Measurements from ENCODE around the gene MICU1.
"Not testable (repeated sequence)": the region's sequence is repeated elsewhere in the genome, so short reads cannot be mapped to it uniquely, and the experiment has no call there.

MICU1 gene

GRCh38 chr10:72472306-72472705 is 153.6 kb downstream of the MICU1 start:
- no peak for DNase-seq
- intact Hi-C loops (cut with DNase I), result no loop called here

DNA sequence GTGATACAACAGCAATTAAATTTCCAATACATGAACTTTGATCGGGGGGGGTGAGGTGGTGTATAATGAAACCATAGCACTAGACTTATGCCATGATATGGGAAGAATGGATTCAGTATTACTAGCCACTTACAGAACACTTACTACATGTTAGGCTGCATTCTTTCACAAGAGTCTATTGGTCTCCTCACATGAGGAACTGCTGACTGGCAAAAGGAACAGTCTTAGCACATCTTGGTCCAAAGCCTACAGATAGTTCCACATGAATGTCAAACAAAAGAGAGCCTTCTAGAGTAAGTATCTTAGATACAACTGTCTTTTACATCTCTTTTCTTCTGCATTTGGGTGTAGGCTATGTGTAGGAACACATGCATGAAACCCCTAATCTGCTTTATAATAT is 155.2 kb downstream of the MICU1 start:
- no peak for DNase-seq
- intact Hi-C loops (cut with DNase I), result no loop called here

GRCh38 chr10:72467064-72467463 is 158.8 kb downstream of the MICU1 start:
- DNase-seq; intact Hi-C loops (cut with DNase I): not testable (repeated sequence)

DNA sequence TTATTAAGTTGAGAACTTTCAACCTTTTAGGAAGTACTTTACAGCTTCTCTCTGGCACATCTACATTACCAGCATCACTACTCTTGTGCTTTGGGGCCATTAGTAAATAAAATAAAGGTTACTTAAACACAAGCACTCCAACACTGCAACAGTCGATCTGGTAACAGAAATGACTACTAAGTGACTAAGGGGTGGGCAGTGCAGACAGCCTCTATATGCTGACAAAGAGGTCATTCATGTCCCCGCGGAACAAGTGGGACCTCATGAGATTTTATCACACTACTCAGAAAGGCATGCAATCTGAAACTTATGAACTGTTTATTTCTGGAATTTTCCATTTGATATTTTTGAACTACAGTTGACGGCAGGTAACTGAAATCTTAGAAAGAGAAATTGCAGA is 159.9 kb downstream of the MICU1 start:
- intact Hi-C loops (cut with DNase I), result no loop called here
- DNase-seq, result peak in 25 of 42 donors; percentile 8 to 68 (median 43)

DNA sequence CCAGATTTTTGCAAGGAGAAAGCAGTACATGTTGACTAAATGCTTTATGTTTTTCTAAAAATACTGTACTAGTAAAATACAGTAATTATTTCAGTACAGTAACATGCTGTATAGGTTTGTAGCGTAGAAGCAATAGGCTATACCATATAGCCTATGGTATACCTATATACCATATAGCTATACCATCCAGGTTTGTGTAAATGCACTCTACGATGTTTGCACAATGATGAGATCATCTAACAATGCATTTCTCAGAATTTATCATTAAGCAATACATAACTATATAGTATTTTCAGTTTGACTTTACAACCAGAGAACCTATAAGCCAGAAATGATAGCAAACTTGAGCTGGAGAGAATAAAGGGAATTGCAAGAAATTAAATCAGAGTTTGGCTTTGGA is 161.4 kb downstream of the MICU1 start:
- intact Hi-C loops (cut with DNase I), result no loop called here
- no peak for DNase-seq

DNA sequence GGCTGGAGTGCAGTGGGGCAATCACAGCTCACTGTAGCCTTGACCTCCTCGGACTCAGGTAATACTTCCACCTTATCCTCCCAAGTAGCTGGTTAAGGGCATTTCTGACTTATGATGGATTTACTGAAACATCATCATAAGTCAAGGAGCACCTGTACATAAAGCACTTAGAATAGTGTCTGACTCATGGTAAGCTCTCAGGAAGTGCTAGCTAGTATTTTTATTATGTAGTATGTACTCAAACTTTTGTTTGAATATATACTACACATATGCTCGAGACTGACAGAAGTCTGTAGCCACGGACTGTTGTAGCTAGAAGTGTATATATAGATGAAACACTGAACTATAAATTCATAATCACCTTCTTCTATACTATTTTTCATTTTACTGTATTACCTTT is 163.6 kb downstream of the MICU1 start:
- DNase-seq, result no peak
- intact Hi-C loops (cut with DNase I), result no loop called here

DNA sequence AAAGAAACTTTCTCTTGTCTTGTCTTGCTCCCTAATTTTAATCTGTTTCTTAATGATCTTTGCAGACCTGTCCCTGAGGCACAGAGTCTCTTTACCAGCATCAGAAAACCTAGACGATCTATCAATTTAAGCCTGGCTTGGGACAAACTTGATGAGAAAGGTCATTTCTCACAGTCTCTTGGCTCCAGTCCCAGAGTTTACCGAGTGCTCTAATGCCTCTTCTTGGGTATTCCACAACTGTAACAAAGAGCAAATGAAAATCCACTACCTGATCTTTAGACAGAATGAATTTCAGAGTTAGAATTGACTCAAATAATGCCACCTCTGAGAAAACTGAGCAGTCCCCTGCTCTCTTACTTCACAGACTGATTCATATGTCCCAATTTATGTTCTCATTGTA is 164.8 kb downstream of the MICU1 start:
- no peak for DNase-seq
- intact Hi-C loops (cut with DNase I), result no loop called here

DNA sequence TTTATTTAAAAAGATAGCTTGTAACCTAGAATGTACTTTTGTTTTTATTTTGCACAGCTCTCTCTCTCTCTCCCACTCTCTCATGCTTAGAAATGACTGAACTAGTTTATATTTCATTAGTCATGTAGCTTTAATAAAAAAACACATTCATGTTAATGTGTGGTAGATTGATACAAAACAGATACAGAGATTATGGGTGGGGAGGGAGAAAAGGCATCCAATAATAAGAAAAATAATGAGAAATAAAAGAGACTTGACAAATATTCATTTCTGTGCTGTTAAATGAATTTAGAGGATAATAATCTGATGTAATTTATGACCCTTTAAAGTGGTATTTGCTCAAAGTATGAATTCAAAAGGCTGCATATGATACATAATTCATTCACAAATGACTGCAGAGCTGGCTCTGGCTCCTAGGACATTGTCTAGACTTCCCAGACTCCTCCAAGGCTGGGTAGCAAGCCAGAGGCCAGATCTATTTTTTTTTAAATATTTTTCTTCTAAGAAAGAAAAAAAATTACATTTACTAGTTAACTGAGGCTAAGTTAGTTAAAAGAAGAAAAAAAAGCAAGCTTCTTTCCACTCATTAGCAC is 165.5 kb downstream of the MICU1 start:
- no peak for DNase-seq
- intact Hi-C loops (cut with DNase I), result no loop called here

DNA sequence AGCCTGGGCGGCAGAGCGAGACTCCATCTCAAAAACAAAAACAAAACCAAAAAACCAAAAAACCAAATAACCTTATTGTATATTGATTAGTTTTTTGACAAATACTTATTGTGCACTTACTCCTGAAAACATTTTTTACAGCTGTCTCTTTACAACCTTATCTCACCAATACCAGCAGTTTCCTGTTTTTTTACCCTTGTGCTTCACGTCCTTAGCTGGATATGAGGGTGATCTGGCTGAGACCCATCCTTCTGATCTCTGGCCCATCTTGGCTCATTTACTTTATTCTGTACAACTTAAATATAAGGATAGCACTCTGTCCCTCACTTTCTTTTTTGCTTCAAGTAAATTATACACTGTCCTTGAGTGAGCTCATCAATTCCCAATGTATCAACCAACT is 166.6 kb downstream of the MICU1 start:
- no peak for DNase-seq
- intact Hi-C loops (cut with DNase I), result no loop called here

- DNase-seq, result peak in 10 of 42 donors; percentile 18 to 62 (median 28)
- intact Hi-C loops (cut with DNase I), result no loop called here
These were observed 169.8 kb downstream of the MICU1 start for GRCh38 chr10:72455889-72456595.

GRCh38 chr10:72449941-72450441 is 175.9 kb downstream of the MICU1 start:
- no peak for DNase-seq
- intact Hi-C loops (cut with DNase I), result no loop called here

DNA sequence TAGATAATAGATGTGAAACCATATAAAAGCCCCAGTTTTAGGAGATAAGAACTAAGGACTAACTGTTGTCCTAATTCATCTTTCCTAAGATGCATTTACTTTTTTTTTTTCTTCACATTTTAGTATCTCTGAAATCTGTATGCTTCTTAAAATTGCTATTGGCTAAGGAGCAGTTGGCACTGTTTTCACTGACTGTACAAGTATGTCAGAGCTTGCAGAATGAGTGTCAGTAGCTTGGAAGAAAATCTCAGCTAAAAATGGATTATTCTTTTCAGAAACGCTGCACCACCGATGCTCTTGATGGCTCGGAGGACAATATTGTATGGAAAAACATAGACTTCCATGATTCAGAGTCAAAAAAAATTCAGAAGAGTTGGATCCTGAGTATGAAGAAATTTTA is 180.0 kb downstream of the MICU1 start:
- intact Hi-C loops (cut with DNase I), result no loop called here
- DNase-seq, result peak in 1 of 42 donors; percentile 22

DNA sequence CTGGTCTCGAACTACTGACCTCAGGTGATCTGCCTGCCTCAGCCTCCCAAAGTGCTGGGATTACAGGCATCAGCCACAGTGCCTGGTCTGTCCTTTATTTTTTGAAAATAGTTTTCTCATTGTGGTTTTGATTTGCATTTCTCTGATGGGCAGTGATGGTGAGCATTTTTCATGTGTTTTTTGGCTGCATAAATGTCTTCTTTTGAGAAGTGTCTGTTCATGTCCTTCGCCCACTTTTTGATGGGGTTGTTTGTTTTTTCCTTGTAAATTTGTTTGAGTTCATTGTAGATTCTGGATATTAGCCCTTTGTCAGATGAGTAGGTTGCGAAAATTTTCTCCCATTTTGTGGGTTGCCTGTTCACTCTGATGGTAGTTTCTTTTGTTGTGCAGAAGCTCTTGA is 182.9 kb downstream of the MICU1 start:
- DNase-seq; intact Hi-C loops (cut with DNase I): not testable (repeated sequence)

DNA sequence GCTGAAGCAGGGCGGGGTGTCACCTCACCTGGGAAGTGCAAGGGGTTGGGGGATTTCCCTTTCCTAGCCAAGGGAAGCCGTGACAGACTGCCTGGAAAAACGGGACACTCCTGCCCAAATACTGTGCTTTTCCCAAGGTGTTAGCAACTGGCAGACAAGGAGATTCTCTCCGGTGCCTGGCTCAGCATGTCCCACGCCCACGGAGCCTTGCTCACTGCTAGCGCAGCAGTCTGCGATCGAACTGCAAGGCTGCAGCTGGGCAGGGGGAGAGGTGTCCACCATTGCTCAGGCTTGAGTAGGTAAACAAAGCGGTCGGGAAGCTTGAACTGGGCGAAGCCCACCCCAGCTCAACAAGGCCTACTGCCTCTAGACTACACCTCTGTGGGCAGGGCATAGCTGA is 190.3 kb downstream of the MICU1 start:
- DNase-seq, result peak in 2 of 42 donors; percentile 25 to 36
- intact Hi-C loops (cut with DNase I), result no loop called here

GRCh38 chr10:72430936-72431335 is 194.9 kb downstream of the MICU1 start:
- intact Hi-C loops (cut with DNase I); DNase-seq: not testable (repeated sequence)

GRCh38 chr10:72429931-72430330 is 195.9 kb downstream of the MICU1 start:
- intact Hi-C loops (cut with DNase I), result no loop called here

DNA sequence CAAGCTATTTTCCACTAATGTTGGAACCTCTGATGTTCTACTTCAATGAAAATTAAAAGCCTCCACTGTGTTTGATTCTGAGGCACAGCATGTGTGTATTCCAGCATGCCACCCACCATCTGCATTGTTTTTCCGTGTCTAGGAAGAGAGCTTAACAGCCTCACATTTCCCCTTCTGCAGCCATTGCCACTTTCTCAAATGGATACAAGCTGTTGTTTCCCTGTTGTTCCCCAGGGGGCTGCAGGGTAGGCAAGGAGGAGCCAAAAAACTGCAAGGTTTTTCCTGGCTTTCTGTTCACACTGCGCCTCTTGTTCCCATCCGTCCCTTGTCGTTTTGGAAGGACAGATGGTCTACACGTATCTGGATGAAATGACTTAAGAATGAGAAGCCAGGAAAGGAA is 198.9 kb downstream of the MICU1 start:
- DNase-seq, result no peak
- intact Hi-C loops (cut with DNase I), result no loop called here

More at GRCh38 chr10:72429931-72430330, 195.9 kb downstream of the MICU1 start:
- DNase-seq, result no peak

DNA sequence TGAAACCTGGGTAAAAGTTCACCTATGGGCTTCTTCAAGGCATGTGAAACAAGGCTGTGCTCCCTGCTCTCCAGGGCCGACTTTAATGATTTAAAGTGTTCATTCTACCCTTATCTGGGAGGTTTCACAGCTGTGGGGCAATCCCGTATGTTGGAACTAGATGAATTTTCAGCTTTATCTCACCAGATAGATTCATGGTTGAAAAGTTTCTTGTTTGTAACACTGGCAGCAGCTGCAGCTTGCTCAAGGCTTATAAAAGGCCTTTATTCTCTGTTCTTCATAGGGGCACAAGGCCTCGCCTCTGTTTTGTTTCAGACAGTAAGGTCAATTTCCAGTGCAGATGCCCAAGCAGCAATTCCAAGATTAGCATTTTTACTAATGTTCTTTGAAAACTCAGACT is 200.7 kb downstream of the MICU1 start:
- peak in 38 of 42 donors; percentile 15 to 85 (median 64) for DNase-seq
- intact Hi-C loops (cut with DNase I), result no loop called here

DNA sequence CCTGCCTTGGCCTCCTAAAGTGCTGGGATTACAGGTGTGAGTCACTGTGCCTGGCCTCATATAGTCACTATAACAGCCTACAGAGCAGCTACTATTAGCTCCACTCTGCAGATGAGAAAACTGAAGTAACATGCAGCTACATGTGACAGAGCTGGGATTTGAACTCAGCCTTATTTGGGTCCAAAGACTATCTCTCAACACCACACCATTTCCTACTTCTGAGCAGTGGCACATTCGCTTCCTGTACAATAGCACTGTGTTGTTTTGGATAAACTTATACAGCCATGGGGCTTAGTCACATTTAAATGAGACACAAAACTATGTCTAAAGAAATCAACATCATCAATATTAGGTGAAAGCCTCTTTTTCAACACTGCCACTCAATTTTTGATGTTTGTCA is 201.3 kb downstream of the MICU1 start:
- DNase-seq, result no peak
- intact Hi-C loops (cut with DNase I), result no loop called here

DNA sequence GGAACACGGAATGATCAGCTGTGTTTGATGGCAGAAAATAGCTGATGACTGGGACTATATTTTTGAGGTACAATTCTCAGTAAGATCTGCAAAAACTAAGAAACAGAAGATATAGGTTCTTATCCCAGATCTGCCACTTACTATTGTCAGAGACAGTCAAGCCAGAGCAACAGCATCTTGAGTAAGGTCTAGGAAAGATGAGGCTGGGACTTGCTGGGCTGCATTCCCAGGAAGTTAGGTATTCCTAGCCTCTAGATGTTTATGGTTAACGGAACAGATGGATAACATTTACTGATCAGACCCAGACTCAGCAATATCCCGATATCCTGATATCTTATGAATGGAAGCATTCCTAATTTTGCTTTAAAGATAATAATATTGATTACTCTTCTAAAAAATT is 202.5 kb downstream of the MICU1 start:
- no peak for DNase-seq
- intact Hi-C loops (cut with DNase I), result no loop called here

Data from head of caudate nucleus (tissue), 42 donors.